Fibroblast of skin of abdomen (primary cell): ENCODE data around the gene SLC38A9.
A peak's percentile ranks its signal among the peaks of the same experiment; 100 is the strongest.

ENCODE experiments used
- DNase-seq: peaks from one replicate; pipeline ENCODE4 v3.0.0-alpha.2; 2013

Gene SLC38A9

GRCh38 chr5:55608595-55609349 lies 103.4 kb downstream of the SLC38A9 start:
- DNase-seq = no peak

GRCh38 chr5:55607309-55607708 lies 104.8 kb downstream of the SLC38A9 start:
- peak; percentile 28 for DNase-seq

- DNase-seq = peak; percentile 72
Measured at GRCh38 chr5:55604611-55605067, 107.5 kb downstream of the SLC38A9 start.

- DNase-seq = peak; percentile 87
Measured at GRCh38 chr5:55603922-55604321, 108.2 kb downstream of the SLC38A9 start.

- no peak for DNase-seq
Measured at GRCh38 chr5:55601628-55602027, 110.5 kb downstream of the SLC38A9 start.

GRCh38 chr5:55601204-55601618 lies 110.9 kb downstream of the SLC38A9 start:
- DNase-seq = peak; percentile 73

- peak; percentile 85 for DNase-seq
Measured at GRCh38 chr5:55600497-55601203, 111.5 kb downstream of the SLC38A9 start.

GRCh38 chr5:55600086-55600485 lies 112.0 kb downstream of the SLC38A9 start:
- no peak for DNase-seq

- DNase-seq = no peak
Measured at GRCh38 chr5:55599148-55600050, 112.7 kb downstream of the SLC38A9 start.

GRCh38 chr5:55597014-55597981 lies 114.8 kb downstream of the SLC38A9 start:
- DNase-seq = peak; percentile 78

- peak; percentile 33 for DNase-seq
Measured at GRCh38 chr5:55594671-55595070, 117.5 kb downstream of the SLC38A9 start.

- DNase-seq = peak; percentile 18
Measured at GRCh38 chr5:55593115-55593472, 119.0 kb downstream of the SLC38A9 start.

GRCh38 chr5:55592388-55593114 lies 119.6 kb downstream of the SLC38A9 start:
- DNase-seq = no peak

- no peak for DNase-seq
Measured at GRCh38 chr5:55591686-55592085, 120.4 kb downstream of the SLC38A9 start.

GRCh38 chr5:55585206-55585610 lies 126.9 kb downstream of the SLC38A9 start:
- DNase-seq = no peak

GRCh38 chr5:55584398-55585205 lies 127.5 kb downstream of the SLC38A9 start:
- no peak for DNase-seq

GRCh38 chr5:55583578-55583977 lies 128.5 kb downstream of the SLC38A9 start:
- no peak for DNase-seq

- DNase-seq = no peak
Measured at GRCh38 chr5:55582256-55582655, 129.9 kb downstream of the SLC38A9 start.

GRCh38 chr5:55580042-55580441 lies 132.1 kb downstream of the SLC38A9 start:
- no peak for DNase-seq

GRCh38 chr5:55578771-55579170 lies 133.4 kb downstream of the SLC38A9 start:
- peak; percentile 16 for DNase-seq
